WTC11 (cell line): ENCODE results near the gene SMC1B.
"Not testable (repeated sequence)": the region's sequence is repeated elsewhere in the genome, so short reads cannot be mapped to it uniquely, and the experiment has no call there.

Experiments
- AFF4 ChIP-seq: sonication (generic); formaldehyde crosslinking; IDR thresholded peaks from 2 replicates; pipeline ENCODE4 v1.8.1; 2023; ENCODE audit warnings: mild to moderate bottlenecking, missing genetic modification reagents, borderline replicate concordance
- TCF7 ChIP-seq: sonication (generic); formaldehyde crosslinking; IDR thresholded peaks from 2 replicates; pipeline ENCODE4 v1.8.0; 2022; ENCODE audit warnings: mild to moderate bottlenecking, low read depth, missing genetic modification reagents, moderate library complexity
- USF2 ChIP-seq: sonication (generic); formaldehyde crosslinking; IDR thresholded peaks from 2 replicates; pipeline ENCODE4 v1.8.1; 2023; ENCODE audit warnings: mild to moderate bottlenecking, missing genetic modification reagents, moderate library complexity
- TF ChIP-seq, protein P1 (sequence below): fragments of 200-600 bp; IDR thresholded peaks from 2 replicates; pipeline ENCODE4 v1.8.0; 2022; ENCODE audit warnings: antibody characterized with exemption
- TF ChIP-seq, protein P2 (sequence below): sonication (generic); formaldehyde crosslinking; IDR thresholded peaks from 2 replicates; pipeline ENCODE4 v1.8.1; 2023; ENCODE audit warnings: mild to moderate bottlenecking, moderate library complexity, missing genetic modification reagents
- TF ChIP-seq, protein P3 (sequence below): sonication (generic); formaldehyde crosslinking; IDR thresholded peaks from 2 replicates; pipeline ENCODE4 v1.8.1; 2022; ENCODE audit warnings: mild to moderate bottlenecking, moderate library complexity, missing genetic modification reagents

GRCh38 chr22:45447596-45447995, 34.2 kb upstream of the SMC1B start:
- TF ChIP-seq, protein P1, sequence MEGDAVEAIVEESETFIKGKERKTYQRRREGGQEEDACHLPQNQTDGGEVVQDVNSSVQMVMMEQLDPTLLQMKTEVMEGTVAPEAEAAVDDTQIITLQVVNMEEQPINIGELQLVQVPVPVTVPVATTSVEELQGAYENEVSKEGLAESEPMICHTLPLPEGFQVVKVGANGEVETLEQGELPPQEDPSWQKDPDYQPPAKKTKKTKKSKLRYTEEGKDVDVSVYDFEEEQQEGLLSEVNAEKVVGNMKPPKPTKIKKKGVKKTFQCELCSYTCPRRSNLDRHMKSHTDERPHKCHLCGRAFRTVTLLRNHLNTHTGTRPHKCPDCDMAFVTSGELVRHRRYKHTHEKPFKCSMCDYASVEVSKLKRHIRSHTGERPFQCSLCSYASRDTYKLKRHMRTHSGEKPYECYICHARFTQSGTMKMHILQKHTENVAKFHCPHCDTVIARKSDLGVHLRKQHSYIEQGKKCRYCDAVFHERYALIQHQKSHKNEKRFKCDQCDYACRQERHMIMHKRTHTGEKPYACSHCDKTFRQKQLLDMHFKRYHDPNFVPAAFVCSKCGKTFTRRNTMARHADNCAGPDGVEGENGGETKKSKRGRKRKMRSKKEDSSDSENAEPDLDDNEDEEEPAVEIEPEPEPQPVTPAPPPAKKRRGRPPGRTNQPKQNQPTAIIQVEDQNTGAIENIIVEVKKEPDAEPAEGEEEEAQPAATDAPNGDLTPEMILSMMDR = not testable (repeated sequence)
- not testable (repeated sequence) for TF ChIP-seq USF2, TCF7, AFF4 (CRISPR knock-in tag)
- TF ChIP-seq, protein P2, sequence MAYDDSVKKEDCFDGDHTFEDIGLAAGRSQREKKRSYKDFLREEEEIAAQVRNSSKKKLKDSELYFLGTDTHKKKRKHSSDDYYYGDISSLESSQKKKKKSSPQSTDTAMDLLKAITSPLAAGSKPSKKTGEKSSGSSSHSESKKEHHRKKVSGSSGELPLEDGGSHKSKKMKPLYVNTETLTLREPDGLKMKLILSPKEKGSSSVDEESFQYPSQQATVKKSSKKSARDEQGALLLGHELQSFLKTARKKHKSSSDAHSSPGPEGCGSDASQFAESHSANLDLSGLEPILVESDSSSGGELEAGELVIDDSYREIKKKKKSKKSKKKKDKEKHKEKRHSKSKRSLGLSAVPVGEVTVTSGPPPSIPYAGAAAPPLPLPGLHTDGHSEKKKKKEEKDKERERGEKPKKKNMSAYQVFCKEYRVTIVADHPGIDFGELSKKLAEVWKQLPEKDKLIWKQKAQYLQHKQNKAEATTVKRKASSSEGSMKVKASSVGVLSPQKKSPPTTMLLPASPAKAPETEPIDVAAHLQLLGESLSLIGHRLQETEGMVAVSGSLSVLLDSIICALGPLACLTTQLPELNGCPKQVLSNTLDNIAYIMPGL (CRISPR knock-in tag) = not testable (repeated sequence)
- TF ChIP-seq, protein P3, sequence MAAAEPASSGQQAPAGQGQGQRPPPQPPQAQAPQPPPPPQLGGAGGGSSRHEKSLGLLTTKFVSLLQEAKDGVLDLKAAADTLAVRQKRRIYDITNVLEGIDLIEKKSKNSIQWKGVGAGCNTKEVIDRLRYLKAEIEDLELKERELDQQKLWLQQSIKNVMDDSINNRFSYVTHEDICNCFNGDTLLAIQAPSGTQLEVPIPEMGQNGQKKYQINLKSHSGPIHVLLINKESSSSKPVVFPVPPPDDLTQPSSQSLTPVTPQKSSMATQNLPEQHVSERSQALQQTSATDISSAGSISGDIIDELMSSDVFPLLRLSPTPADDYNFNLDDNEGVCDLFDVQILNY (CRISPR knock-in tag) = not testable (repeated sequence)
